Lung (tissue), 12 donors: ENCODE measurements around the gene MFAP5. TPM values are rescaled to one million over a fixed set of nuclear protein-coding genes. Genes with fewer than 3 reads are reported as not detected.

ENCODE experiments used
- ATAC-seq: fragments of 200-7000 bp; cut with Tn5 transposase; one replicate; pipeline ENCODE4 v1.9.1; 2020; ENCODE audit warnings: moderate number of reproducible peaks; ENCODE audit not compliant: insufficient read depth, low FRiP score
- DNase-seq, 3 donors: peaks; one replicate each; pipeline ENCODE4 v3.0.0-alpha.2; 2013 to 2017
- H3K27ac ChIP-seq, 2 donors: one replicate each; pipeline ENCODE4 v1.5.1; 2013; ENCODE audit warnings: mild to moderate bottlenecking in 2 of 2, moderate library complexity in 2 of 2, control low read depth in 1 of 2, inconsistent platforms in 1 of 2, low read depth in 1 of 2, low read length in 1 of 2
- H3K27me3 ChIP-seq, 3 donors: one replicate each; pipeline ENCODE4 v1.5.1; 2013; ENCODE audit warnings: low read length in 2 of 3; ENCODE audit not compliant: control insufficient read depth in 3 of 3, insufficient read depth in 3 of 3
- H3K36me3 ChIP-seq, 4 donors: one replicate each; pipeline ENCODE4 v1.5.1; 2013; ENCODE audit warnings: low read length in 4 of 4, mild to moderate bottlenecking in 1 of 4, moderate library complexity in 1 of 4; ENCODE audit not compliant: control insufficient read depth in 4 of 4, insufficient read depth in 4 of 4
- H3K4me1 ChIP-seq, 5 donors: one replicate each; pipeline ENCODE4 v1.5.1; 2013; ENCODE audit warnings: low read length in 5 of 5, mild to moderate bottlenecking in 2 of 5, moderate library complexity in 1 of 5; ENCODE audit not compliant: control insufficient read depth in 5 of 5, insufficient read depth in 5 of 5
- H3K4me3 ChIP-seq: one replicate; pipeline ENCODE4 v1.5.1; 2013; ENCODE audit warnings: mild to moderate bottlenecking, control low read depth, moderate library complexity
- H3K9ac ChIP-seq, 2 donors: one replicate each; pipeline ENCODE4 v1.5.1; 2013; ENCODE audit warnings: low read length in 2 of 2, control low read depth in 1 of 2; ENCODE audit not compliant: insufficient read depth in 1 of 2
- H3K9me3 ChIP-seq, 4 donors: one replicate each; pipeline ENCODE4 v1.5.1; 2013; ENCODE audit warnings: low read length in 3 of 4, mild to moderate bottlenecking in 1 of 4, moderate library complexity in 1 of 4; ENCODE audit not compliant: control insufficient read depth in 4 of 4, insufficient read depth in 3 of 4
- WGBS, 2 donors: extraction: QIAGEN DNeasy Blood & Tissue Kit; methylation state at CpG; one replicate each; pipeline ENCODE4 v1.1.7; 2013; 5-methylcytosine and 5-hydroxymethylcytosine counted together
- polyA plus RNA-seq, 2 donors: library from polyadenylated mRNA; stranded (reverse); fragments of 200-250 nt; gene quantifications; one replicate each; pipeline ENCODE4 v1.2.1, GENCODE V29; 2013
- total RNA-seq, 2 donors: library from RNA; depleted of rRNA in 1 of 2; stranded (reverse); fragments of >200 nt in 1 of 2; gene quantifications; one replicate each; pipeline ENCODE4 v1.2.1, GENCODE V29; 2014 to 2021
- TF ChIP-seq, protein P1 (sequence below): IDR thresholded peaks from 2 replicates; pipeline ENCODE4 v1.5.1; 2012; ENCODE audit warnings: mild to moderate bottlenecking; ENCODE audit errors: control extremely low read depth, extremely low read depth
- donor health status: control.
- donor health status: control.
- donor health status: Bipolar disorder and iron deficiency.
- donor health status: healthy.
- donor health status: DM: yes; HTN: yes; CAD: no.

Gene MFAP5
- total and polyA plus RNA-seq, 4 donors, result 1.6 to 10.0 (median 3.5) TPM

DNA sequence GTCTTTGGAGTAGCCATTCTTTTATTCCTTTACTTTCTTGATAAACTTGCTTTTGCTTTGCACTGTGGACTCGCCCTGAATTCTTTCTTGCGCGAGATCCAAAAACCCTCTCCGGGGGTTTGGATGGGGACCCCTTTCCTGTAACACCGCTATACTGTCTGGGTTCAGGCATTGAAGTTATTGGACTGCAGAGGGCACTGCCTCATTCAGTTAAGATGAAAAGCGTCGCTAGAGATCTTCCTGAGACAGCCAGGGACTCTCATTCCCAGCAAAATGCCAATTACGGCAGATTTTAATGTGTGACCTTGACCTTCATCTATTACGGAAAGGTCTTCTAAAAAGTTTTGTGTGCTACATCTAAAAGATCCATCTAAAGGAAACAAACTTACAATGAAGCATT, 17.9 kb upstream of the MFAP5 start:
- Histone ChIP-seq H3K27ac (no peak overlapping the region), H3K27me3 (no peaks in the 10 kb centered on the region), H3K9ac (no peak overlapping the region), H3K9me3 (no peaks in the 10 kb centered on the region), H3K4me1 (peaks cover 0 to 13% (median 4%) of the 10 kb centered on the region in 5 donors), H3K4me3 (no peak overlapping the region), H3K36me3 (no peaks in the 10 kb centered on the region)
- DNase-seq (no peak), ATAC-seq (no peak)
- TF ChIP-seq, protein P1, sequence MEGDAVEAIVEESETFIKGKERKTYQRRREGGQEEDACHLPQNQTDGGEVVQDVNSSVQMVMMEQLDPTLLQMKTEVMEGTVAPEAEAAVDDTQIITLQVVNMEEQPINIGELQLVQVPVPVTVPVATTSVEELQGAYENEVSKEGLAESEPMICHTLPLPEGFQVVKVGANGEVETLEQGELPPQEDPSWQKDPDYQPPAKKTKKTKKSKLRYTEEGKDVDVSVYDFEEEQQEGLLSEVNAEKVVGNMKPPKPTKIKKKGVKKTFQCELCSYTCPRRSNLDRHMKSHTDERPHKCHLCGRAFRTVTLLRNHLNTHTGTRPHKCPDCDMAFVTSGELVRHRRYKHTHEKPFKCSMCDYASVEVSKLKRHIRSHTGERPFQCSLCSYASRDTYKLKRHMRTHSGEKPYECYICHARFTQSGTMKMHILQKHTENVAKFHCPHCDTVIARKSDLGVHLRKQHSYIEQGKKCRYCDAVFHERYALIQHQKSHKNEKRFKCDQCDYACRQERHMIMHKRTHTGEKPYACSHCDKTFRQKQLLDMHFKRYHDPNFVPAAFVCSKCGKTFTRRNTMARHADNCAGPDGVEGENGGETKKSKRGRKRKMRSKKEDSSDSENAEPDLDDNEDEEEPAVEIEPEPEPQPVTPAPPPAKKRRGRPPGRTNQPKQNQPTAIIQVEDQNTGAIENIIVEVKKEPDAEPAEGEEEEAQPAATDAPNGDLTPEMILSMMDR, result no peak
- 85 to 90% methylated on average over 9 of the region's 9 CpGs for WGBS, 2 donors

DNA sequence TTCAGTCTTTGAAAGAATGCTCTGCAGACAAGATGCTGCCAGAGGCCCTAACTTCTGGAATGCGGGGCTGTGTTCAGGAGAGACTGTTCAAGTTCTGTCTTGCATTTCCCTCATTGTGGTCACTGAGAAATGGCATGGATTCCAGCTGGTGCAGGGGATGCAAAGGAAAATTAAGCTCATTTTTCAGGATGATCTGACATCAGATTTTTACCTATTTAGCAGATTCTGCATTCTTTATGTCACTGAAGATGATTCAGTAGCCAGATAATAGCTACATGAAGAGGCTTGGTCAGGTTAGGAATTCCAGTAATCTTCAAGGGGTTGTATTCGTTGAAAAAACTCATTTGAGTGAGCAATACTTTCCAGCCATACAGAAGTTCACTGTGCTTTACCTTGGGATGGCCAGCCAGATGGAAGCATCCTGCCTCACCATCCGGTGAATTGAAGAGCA, 16.1 kb upstream of the MFAP5 start:
- Histone ChIP-seq H3K36me3 (no peaks in the 10 kb centered on the region), H3K27ac (no peak overlapping the region), H3K4me1 (peaks cover 0 to 13% (median 4%) of the 10 kb centered on the region in 5 donors), H3K9ac (no peak overlapping the region), H3K4me3 (no peak overlapping the region), H3K9me3 (no peaks in the 10 kb centered on the region), H3K27me3 (no peaks in the 10 kb centered on the region)
- DNase-seq (no peak), ATAC-seq (no peak)
- 82 to 93% methylated on average over 3 of the region's 3 CpGs for WGBS, 2 donors
- TF ChIP-seq, protein P1, result no peak

DNA sequence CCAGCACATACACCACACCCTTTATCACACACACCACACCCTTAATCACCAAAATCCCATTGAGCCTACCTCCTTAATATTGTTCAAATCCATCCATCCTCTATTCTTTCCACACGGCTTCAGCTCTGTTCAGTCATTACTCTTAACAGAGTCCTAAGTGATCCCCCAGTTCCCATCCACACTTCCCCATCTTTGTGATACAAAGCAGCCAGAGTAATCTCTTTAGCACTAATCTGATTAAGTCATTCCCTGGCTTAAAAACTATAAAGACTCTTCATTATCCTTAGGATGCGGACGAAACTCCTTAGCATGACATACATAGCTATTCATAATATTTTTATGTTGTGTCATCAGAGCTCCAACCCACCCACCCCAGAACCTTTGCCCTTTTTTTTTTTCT, 14.7 kb upstream of the MFAP5 start:
- ATAC-seq, result no peak
- H3K4me1 ChIP-seq, result peaks cover 0 to 13% (median 4%) of the 10 kb centered on the region in 5 donors
- no peak overlapping the region for H3K27ac ChIP-seq
- H3K9me3 ChIP-seq, result no peaks in the 10 kb centered on the region
- H3K4me3 ChIP-seq, result no peak overlapping the region
- TF ChIP-seq, protein P1, result no peak
- no peak for DNase-seq
- no peak overlapping the region for H3K9ac ChIP-seq
- H3K27me3 ChIP-seq, result no peaks in the 10 kb centered on the region
- H3K36me3 ChIP-seq, result no peaks in the 10 kb centered on the region
- 93 to 96% methylated on average over 3 of the region's 3 CpGs for WGBS, 2 donors

DNA sequence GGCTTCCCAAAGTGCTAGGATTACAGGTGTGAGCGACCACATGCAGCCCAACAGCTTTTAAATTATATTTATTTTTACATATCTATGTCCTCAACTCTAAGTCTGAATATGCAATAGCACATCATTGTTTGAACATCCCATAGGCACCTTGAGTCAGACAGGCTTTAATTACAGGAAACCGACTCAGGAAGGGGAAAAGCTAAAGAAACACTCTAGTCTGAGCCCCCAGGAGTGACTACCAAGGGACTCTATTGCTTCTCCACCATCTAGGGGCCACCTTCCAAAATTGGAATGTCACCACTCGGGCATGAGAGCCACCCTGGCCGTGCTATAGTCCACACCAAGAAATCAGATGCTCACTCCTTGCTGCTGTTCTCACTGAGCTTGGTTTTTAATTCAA, 14.0 kb upstream of the MFAP5 start:
- Histone ChIP-seq H3K27ac (no peak overlapping the region), H3K36me3 (no peaks in the 10 kb centered on the region), H3K9me3 (no peaks in the 10 kb centered on the region), H3K4me3 (no peak overlapping the region), H3K27me3 (no peaks in the 10 kb centered on the region), H3K4me1 (peaks cover 0 to 9% (median 4%) of the 10 kb centered on the region in 5 donors), H3K9ac (no peak overlapping the region)
- WGBS, 2 donors, result 73 to 82% methylated on average over 4 of the region's 4 CpGs
- DNase-seq (no peak), ATAC-seq (no peak)
- TF ChIP-seq, protein P1, result no peak
